ENCODE results near the gene KCNH4.

Gene KCNH4

DNA sequence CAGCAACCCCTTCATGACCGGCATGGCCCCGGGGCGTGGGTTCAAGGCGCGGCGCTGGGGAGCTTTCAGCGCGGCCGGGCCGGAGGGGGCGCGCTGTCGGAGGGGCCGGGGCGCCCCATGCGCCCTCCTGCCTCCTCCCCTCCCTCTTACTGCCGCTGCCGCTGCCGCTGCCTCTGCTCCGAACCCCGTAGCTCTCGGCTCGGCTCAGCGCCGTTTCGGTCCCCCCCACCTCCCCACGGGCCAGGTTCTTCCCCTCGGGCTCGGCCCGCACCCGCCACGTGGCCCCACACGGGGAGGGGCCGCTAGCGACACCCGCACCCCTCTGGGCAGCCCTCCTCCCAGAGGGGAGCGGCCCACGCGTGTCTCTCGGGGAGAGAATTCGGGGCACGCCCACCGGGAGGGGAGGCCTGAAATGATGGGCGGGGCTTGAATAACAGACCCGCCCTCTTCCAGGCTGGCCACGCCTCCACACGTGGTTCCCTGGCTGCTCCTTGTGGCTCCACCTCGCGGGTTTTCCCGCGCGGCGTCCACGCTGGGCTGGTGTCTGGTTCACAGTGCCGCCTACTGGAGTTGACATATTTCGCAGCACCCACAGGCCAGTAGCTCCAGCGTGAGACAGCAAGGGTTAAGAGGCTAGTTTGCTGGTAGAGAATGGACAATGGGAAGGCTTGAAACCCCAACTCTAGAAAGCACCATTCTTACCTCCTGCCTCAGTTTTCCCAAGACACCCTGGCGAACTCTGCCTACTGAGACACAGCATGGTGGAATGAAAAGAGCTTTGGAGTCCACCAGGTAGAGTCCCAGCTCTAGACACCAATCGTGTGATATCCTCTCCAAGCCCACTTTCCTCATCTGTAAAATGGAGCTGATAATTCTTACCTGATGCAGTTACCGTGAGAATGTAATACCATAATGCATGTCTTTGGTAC is at the start of gene KCNH4:
TSS of gene KCNH4 (minus strand) at position 221 of the 929 bp plus-strand sequence. CDS start at position 24, 197 bp downstream.
- Histone ChIP-seq H3K4me3 (ENCODE audit: low read length) (peak within 1 kb of the TSS; percentile 14; the same call in 1 of the 2 replicates), H3K27ac (ENCODE audit: low read length) (no peak within 1 kb of the TSS)

DNA sequence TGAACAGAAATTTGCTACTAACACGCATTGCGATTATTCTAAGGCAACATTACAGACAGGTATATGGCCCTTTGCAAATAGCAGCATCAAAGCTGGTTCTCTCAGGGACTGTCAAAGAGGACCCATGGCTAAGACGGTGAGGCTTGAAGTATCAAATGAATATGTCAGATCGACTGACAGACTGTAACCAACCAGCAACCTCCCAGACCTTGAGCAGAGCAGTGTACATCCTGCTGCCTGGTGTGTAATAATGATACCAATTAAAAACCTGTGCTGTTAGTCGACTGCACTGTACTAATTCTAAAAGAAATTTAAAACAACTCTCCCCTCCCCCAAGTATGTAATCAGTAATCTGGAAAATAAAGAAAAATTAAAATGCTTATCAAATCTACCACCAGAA is 49.3 kb upstream of the KCNH4 start:
- Histone ChIP-seq H3K27me3 (ENCODE audit: low read depth, low read length) (no peaks in the 10 kb centered on the region), H3K9me3 (ENCODE audit: insufficient read depth, low read length) (no peaks in the 10 kb centered on the region), H4K20me1 (ENCODE audit: insufficient read depth, low read length) (peaks cover 27% of the 10 kb centered on the region), H3K79me2 (ENCODE audit: low read length) (peaks cover 42% of the 10 kb centered on the region), H3K9ac (ENCODE audit: low read length) (no peak overlapping the region), H2AFZ (ENCODE audit: low read depth, low read length) (no peak overlapping the region), H3K4me3 (ENCODE audit: low read length) (no peak overlapping the region), H3K36me3 (replicated peaks; ENCODE audit: low read depth, low read length) (peaks cover 20% of the 10 kb centered on the region), H3K4me1 (ENCODE audit: low read length) (no peaks in the 10 kb centered on the region), H3K27ac (ENCODE audit: low read length) (no peak overlapping the region), H3K4me2 (ENCODE audit: low read length) (no peak overlapping the region)
- TF ChIP-seq, protein P1, sequence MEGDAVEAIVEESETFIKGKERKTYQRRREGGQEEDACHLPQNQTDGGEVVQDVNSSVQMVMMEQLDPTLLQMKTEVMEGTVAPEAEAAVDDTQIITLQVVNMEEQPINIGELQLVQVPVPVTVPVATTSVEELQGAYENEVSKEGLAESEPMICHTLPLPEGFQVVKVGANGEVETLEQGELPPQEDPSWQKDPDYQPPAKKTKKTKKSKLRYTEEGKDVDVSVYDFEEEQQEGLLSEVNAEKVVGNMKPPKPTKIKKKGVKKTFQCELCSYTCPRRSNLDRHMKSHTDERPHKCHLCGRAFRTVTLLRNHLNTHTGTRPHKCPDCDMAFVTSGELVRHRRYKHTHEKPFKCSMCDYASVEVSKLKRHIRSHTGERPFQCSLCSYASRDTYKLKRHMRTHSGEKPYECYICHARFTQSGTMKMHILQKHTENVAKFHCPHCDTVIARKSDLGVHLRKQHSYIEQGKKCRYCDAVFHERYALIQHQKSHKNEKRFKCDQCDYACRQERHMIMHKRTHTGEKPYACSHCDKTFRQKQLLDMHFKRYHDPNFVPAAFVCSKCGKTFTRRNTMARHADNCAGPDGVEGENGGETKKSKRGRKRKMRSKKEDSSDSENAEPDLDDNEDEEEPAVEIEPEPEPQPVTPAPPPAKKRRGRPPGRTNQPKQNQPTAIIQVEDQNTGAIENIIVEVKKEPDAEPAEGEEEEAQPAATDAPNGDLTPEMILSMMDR (IDR thresholded peaks at IDR 0.05; ENCODE audit: low read depth, low read length) = no peak
- TF ChIP-seq EZH2phosphoT487 (IDR thresholded peaks at IDR 0.05; ENCODE audit: low read depth) = no peak

More for the DNA sequence above, at the start of gene KCNH4:
- Histone ChIP-seq H2AFZ (ENCODE audit: low read depth, low read length) (no peak within 1 kb of the TSS), H3K36me3 (replicated peaks; ENCODE audit: low read depth, low read length) (no peaks in the 10 kb centered on the region), H3K79me2 (ENCODE audit: low read length) (no peaks in the 10 kb centered on the region), H4K20me1 (ENCODE audit: insufficient read depth, low read length) (no peaks in the 10 kb centered on the region), H3K9ac (ENCODE audit: low read length) (no peak within 1 kb of the TSS), H3K4me1 (ENCODE audit: low read length) (peaks cover 52% of the 10 kb centered on the region), H3K4me2 (ENCODE audit: low read length) (peak within 1 kb of the TSS; percentile 34), H3K27me3 (ENCODE audit: low read depth, low read length) (no peaks in the 10 kb centered on the region), H3K9me3 (ENCODE audit: insufficient read depth, low read length) (no peaks in the 10 kb centered on the region)
- TF ChIP-seq, protein P1 (IDR thresholded peaks at IDR 0.05; ENCODE audit: low read depth, low read length) = peak; percentile 74
- TF ChIP-seq EZH2phosphoT487 (IDR thresholded peaks at IDR 0.05; ENCODE audit: low read depth) = no peak

DNA sequence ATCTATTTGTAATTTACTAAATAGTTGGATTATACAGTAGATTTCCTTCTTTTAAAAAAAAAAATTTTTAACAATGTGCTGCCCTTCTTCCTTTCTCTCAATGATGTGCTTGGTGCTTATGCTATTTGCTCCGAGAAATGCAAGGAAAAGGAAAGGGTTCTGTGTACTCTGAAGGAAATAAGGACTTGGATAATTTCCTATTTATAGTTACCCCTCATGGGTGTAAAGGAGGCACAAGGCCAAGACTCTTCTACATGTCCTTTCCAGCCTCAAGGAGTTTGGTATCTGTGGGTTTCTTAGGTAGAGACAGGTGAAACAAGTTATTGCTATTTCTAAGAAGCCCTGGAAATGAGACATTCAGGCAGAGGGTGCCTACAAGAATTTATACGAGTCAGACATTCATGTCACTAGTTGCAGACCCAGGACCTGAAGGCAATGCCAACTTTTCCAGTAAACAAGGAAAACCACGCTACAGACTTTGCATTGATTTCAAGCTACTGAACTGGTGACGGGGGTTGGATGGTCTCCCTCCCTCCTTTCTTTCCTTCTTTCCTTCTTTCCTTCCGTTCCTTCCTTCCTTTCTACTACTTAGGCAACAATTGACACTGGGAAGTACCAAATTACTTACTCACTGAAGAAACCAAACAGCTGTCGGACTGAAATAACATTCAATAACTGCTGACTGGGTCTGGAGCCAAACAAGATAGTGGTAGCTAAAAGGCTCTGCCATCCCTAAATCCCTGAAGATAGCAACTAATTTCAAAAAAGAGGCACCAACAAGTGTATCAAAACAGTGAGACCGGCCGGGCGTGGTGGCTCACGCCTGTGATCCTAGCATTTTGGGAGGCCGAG is 47.1 kb upstream of the KCNH4 start:
- H3K9ac ChIP-seq (ENCODE audit: low read length) = no peak overlapping the region
- no peak overlapping the region for H3K27ac ChIP-seq (ENCODE audit: low read length)
- TF ChIP-seq, protein P1 (IDR thresholded peaks at IDR 0.05; ENCODE audit: low read depth, low read length) = no peak
- TF ChIP-seq EZH2phosphoT487 (IDR thresholded peaks at IDR 0.05; ENCODE audit: low read depth) = no peak
- H3K27me3 ChIP-seq (ENCODE audit: low read depth, low read length) = no peaks in the 10 kb centered on the region
- no peaks in the 10 kb centered on the region for H3K4me1 ChIP-seq (ENCODE audit: low read length)
- no peak overlapping the region for H2AFZ ChIP-seq (ENCODE audit: low read depth, low read length)
- H3K36me3 ChIP-seq (replicated peaks; ENCODE audit: low read depth, low read length) = peaks cover 29% of the 10 kb centered on the region
- no peaks in the 10 kb centered on the region for H3K9me3 ChIP-seq (ENCODE audit: insufficient read depth, low read length)
- peaks cover 21% of the 10 kb centered on the region; the same call in 1 of the 2 replicates for H3K79me2 ChIP-seq (ENCODE audit: low read length)
- peaks cover 11% of the 10 kb centered on the region; the same call in 1 of the 2 replicates for H4K20me1 ChIP-seq (ENCODE audit: insufficient read depth, low read length)
- no peak overlapping the region for H3K4me3 ChIP-seq (ENCODE audit: low read length)
- H3K4me2 ChIP-seq (ENCODE audit: low read length) = no peak overlapping the region
